ENCODE measurements around the gene CAPN13. TPM values are rescaled to one million over a fixed set of nuclear protein-coding genes. Genes with fewer than 3 reads are reported as not detected.

The CAPN13 gene
- total RNA-seq, 1 experiment from 2014 or later, result not detected

GRCh38 chr2:30694286-30695055 is 112.8 kb downstream of the CAPN13 start:
- Histone ChIP-seq H3K36me3 (ENCODE audit: control insufficient read depth, insufficient read depth, low read length) (no peaks in the 10 kb centered on the region), H3K4me1 (ENCODE audit: control insufficient read depth, insufficient read depth, low read length) (no peaks in the 10 kb centered on the region), H3K27me3 (ENCODE audit: control insufficient read depth, insufficient read depth, low read length) (no peaks in the 10 kb centered on the region; the same call in 1 of the 2 replicates), H3K9me3 (ENCODE audit: control insufficient read depth, insufficient read depth, low read depth, low read length) (no peaks in the 10 kb centered on the region), H3K4me3 (ENCODE audit: low read depth in 2 of 2, low read length in 2 of 2) (no peak overlapping the region), H3K27ac (ENCODE audit: low read length) (no peak overlapping the region)
- TF ChIP-seq TCF7L2 (IDR thresholded peaks at IDR 0.05; ENCODE audit: low read depth, low read length) (no peak), CTCF (IDR thresholded peaks at IDR 0.05) (no peak), SIN3A (IDR thresholded peaks at IDR 0.05; ENCODE audit: borderline replicate concordance, insufficient read depth, low read depth, low read length) (no peak), POLR2AphosphoS5 (IDR thresholded peaks at IDR 0.05; ENCODE audit: low read depth, low read length) (no peak), REST (IDR thresholded peaks at IDR 0.05; ENCODE audit: insufficient read depth in 1 of 2, low read depth in 2 of 2, low read length in 1 of 2) (no peak)
- no TSS peak for BruUV-seq (replicated peaks)
- CTCF ChIA-PET, result no interaction called here
- POLR2A ChIA-PET, result no interaction called here
- intact Hi-C loops (cut with micrococcal nuclease; ENCODE audit: unreplicated experiment), result no loop called here
- no peak for ATAC-seq
- in situ Hi-C loops (cut with HindIII; ENCODE audit: low pct_unique_long_range_greater_than_20kb, low sequenced_read_pairs), result no loop called here
- DNase-seq (ENCODE audit: low read depth, low spot score), result no peak

GRCh38 chr2:30693821-30694281 is 113.4 kb downstream of the CAPN13 start:
- no peaks in the 10 kb centered on the region for H3K9me3 ChIP-seq (ENCODE audit: control insufficient read depth, insufficient read depth, low read depth, low read length)
- ATAC-seq, result no peak
- H3K4me3 ChIP-seq (ENCODE audit: low read depth in 2 of 2, low read length in 2 of 2), result no peak overlapping the region
- in situ Hi-C loops (cut with HindIII; ENCODE audit: low pct_unique_long_range_greater_than_20kb, low sequenced_read_pairs), result no loop called here
- H3K4me1 ChIP-seq (ENCODE audit: control insufficient read depth, insufficient read depth, low read length), result no peaks in the 10 kb centered on the region
- H3K27ac ChIP-seq (ENCODE audit: low read length), result no peak overlapping the region
- no peaks in the 10 kb centered on the region; the same call in 1 of the 2 replicates for H3K27me3 ChIP-seq (ENCODE audit: control insufficient read depth, insufficient read depth, low read length)
- intact Hi-C loops (cut with micrococcal nuclease; ENCODE audit: unreplicated experiment), result no loop called here
- no peaks in the 10 kb centered on the region for H3K36me3 ChIP-seq (ENCODE audit: control insufficient read depth, insufficient read depth, low read length)
- ChIA-PET CTCF (no interaction called here), POLR2A (no interaction called here)
- no TSS peak for BruUV-seq (replicated peaks)
- DNase-seq (ENCODE audit: low read depth, low spot score), result no peak
- no peak for TF ChIP-seq TCF7L2 (IDR thresholded peaks at IDR 0.05; ENCODE audit: low read depth, low read length)

GRCh38 chr2:30692829-30693275 is 114.4 kb downstream of the CAPN13 start:
- POLR2A ChIA-PET, result no interaction called here
- H3K4me1 ChIP-seq (ENCODE audit: control insufficient read depth, insufficient read depth, low read length), result no peaks in the 10 kb centered on the region
- H3K27ac ChIP-seq (ENCODE audit: low read length), result no peak overlapping the region
- no TSS peak for BruUV-seq (replicated peaks)
- no peak for TF ChIP-seq TCF7L2 (IDR thresholded peaks at IDR 0.05; ENCODE audit: low read depth, low read length)
- no peak for TF ChIP-seq CTCF (IDR thresholded peaks at IDR 0.05)
- TF ChIP-seq POLR2AphosphoS5 (IDR thresholded peaks at IDR 0.05; ENCODE audit: low read depth, low read length), result no peak
- TF ChIP-seq SIN3A (IDR thresholded peaks at IDR 0.05; ENCODE audit: borderline replicate concordance, insufficient read depth, low read depth, low read length), result no peak
- TF ChIP-seq REST (IDR thresholded peaks at IDR 0.05; ENCODE audit: insufficient read depth in 1 of 2, low read depth in 2 of 2, low read length in 1 of 2), result no peak
- H3K27me3 ChIP-seq (ENCODE audit: control insufficient read depth, insufficient read depth, low read length), result no peaks in the 10 kb centered on the region; the same call in 1 of the 2 replicates
- CTCF ChIA-PET, result no interaction called here
- in situ Hi-C loops (cut with HindIII; ENCODE audit: low pct_unique_long_range_greater_than_20kb, low sequenced_read_pairs), result no loop called here
- no peaks in the 10 kb centered on the region for H3K36me3 ChIP-seq (ENCODE audit: control insufficient read depth, insufficient read depth, low read length)
- H3K9me3 ChIP-seq (ENCODE audit: control insufficient read depth, insufficient read depth, low read depth, low read length), result no peaks in the 10 kb centered on the region
- ATAC-seq (no peak), DNase-seq (ENCODE audit: low read depth, low spot score) (no peak)
- no peak overlapping the region for H3K4me3 ChIP-seq (ENCODE audit: low read depth in 2 of 2, low read length in 2 of 2)
- intact Hi-C loops (cut with micrococcal nuclease; ENCODE audit: unreplicated experiment), result no loop called here
